Osteoblast (primary cell): ENCODE data around the gene RAD51B. TPM values are rescaled to one million over a fixed set of nuclear protein-coding genes. Genes with fewer than 3 reads are reported as not detected.

Source experiments
- DNase-seq: peaks from one replicate; pipeline ENCODE4 v3.0.0; 2011; ENCODE audit warnings: low spot score, mixed read lengths; ENCODE audit not compliant: insufficient read length; ENCODE audit errors: missing footprints
- H2AFZ ChIP-seq: 2 replicates; pipeline ENCODE4 v1.6.0; 2011; ENCODE audit warnings: mild to moderate bottlenecking, low read length
- H3K27ac ChIP-seq: 2 replicates; pipeline ENCODE4 v1.5.1; 2011; ENCODE audit warnings: mild to moderate bottlenecking, low read depth, low read length, moderate library complexity
- H3K27me3 ChIP-seq: 2 replicates; pipeline ENCODE4 v1.6.0; 2012; ENCODE audit warnings: mild to moderate bottlenecking, control low read depth, inconsistent platforms, low read length, moderate library complexity; ENCODE audit not compliant: insufficient read depth
- H3K36me3 ChIP-seq: 2 replicates; pipeline ENCODE4 v1.5.1; 2011; ENCODE audit warnings: mild to moderate bottlenecking, low read length, control low read depth, moderate library complexity; ENCODE audit not compliant: insufficient read depth
- H3K4me1 ChIP-seq: 2 replicates; pipeline ENCODE4 v1.5.1; 2011; ENCODE audit warnings: mild to moderate bottlenecking, low read length, control low read depth, moderate library complexity; ENCODE audit not compliant: insufficient read depth
- H3K4me2 ChIP-seq: 2 replicates; pipeline ENCODE4 v1.6.0; 2011; ENCODE audit warnings: mild to moderate bottlenecking, low read length; ENCODE audit not compliant: insufficient read depth
- H3K4me3 ChIP-seq: fragments of 200-600 bp; sonication (generic); 3 replicates; pipeline ENCODE4 v1.5.1; 2012; ENCODE audit warnings: mild to moderate bottlenecking, low read length, inconsistent platforms; ENCODE audit not compliant: insufficient read depth
- H3K79me2 ChIP-seq: 2 replicates; pipeline ENCODE4 v1.6.0; 2012; ENCODE audit warnings: mild to moderate bottlenecking, low read length, control low read depth, inconsistent platforms; ENCODE audit not compliant: insufficient read depth
- H3K9me3 ChIP-seq: 2 replicates; pipeline ENCODE4 v1.5.1; 2011; ENCODE audit warnings: low read depth, low read length, control low read depth
- H4K20me1 ChIP-seq: 2 replicates; pipeline ENCODE4 v1.6.0; 2012; ENCODE audit warnings: mild to moderate bottlenecking, low read length, control low read depth; ENCODE audit not compliant: insufficient read depth
- total RNA-seq: library from RNA; depleted of rRNA; stranded (reverse); fragments of >200 nt; gene quantifications from 2 replicates; pipeline ENCODE4 v1.2.3, GENCODE V29; 2012
- TF ChIP-seq, protein P1 (sequence below): IDR thresholded peaks from 2 replicates; pipeline ENCODE4 v1.5.1; 2011; ENCODE audit warnings: mild to moderate bottlenecking, low read depth, low read length, moderate library complexity; ENCODE audit errors: extremely low read depth

The RAD51B gene
- total RNA-seq, 1 donor = 13.8 TPM

DNA sequence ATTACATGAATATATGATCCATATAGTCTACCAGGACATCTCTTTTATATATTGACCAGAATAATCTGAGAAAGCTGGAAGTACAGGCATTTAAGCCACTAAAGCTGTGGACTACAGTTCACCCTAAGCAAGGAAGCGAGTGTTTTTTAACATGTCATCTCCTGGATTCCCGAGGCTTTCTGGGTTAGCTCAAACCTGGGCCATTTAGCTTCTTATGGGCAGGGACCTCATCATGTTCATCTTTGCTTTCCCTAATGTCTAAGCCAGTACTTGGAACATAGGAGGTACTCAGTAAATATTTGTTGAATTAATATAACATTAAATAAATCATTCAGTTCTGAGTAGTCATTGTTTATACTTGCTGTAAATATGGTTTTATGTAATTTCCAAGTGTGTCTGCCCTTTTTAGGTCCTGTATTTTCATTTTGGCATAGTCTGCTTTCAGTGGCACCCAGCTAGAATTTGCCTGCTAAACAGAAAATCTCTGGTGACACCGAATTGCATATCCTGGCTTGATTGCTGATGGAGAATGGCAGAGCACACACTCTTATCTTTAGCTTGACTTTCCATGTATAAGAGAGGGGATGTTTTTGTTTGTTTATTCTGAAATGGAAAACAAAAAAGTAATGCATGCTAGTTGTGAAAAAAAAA is 628.8 kb downstream of the RAD51B start:
- Histone ChIP-seq H3K79me2 (no peaks in the 10 kb centered on the region), H3K9me3 (no peaks in the 10 kb centered on the region), H3K27me3 (no peaks in the 10 kb centered on the region), H3K4me1 (peaks cover 24% of the 10 kb centered on the region), H3K36me3 (no peaks in the 10 kb centered on the region), H4K20me1 (no peaks in the 10 kb centered on the region), H3K27ac (no peak overlapping the region), H3K4me3 (no peak overlapping the region), H2AFZ (no peak overlapping the region), H3K4me2 (no peak overlapping the region)
- no peak for DNase-seq
- TF ChIP-seq, protein P1, sequence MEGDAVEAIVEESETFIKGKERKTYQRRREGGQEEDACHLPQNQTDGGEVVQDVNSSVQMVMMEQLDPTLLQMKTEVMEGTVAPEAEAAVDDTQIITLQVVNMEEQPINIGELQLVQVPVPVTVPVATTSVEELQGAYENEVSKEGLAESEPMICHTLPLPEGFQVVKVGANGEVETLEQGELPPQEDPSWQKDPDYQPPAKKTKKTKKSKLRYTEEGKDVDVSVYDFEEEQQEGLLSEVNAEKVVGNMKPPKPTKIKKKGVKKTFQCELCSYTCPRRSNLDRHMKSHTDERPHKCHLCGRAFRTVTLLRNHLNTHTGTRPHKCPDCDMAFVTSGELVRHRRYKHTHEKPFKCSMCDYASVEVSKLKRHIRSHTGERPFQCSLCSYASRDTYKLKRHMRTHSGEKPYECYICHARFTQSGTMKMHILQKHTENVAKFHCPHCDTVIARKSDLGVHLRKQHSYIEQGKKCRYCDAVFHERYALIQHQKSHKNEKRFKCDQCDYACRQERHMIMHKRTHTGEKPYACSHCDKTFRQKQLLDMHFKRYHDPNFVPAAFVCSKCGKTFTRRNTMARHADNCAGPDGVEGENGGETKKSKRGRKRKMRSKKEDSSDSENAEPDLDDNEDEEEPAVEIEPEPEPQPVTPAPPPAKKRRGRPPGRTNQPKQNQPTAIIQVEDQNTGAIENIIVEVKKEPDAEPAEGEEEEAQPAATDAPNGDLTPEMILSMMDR = no peak

DNA sequence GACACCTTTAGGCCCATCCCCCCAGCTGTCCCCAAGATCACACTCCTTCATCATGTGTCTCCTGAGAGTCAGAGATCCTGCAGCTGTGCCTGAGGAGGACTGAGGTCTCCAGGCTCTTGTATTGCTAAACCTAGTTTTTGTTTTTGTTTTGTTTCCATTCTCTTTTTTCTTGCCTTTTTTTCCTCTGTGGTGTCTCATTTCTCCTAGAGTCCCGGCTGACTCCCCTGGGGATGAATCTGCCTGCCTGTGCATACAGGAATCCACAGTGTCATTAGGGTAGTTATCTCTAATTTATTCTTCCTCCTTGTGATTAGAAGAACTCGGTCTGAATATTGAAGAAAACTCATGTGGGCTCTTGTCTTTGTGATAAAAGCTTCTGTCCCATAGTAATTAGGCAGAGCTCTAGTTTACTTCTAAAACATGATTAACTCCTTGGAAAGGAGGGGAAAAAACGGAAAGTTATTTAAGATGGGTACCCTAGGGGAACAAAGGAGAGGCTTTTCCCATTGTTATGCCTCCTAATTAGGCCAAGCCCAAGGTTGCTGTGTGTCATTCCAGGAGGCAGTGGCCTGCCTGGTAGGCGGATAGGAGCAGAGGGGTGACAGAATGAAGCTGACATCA is 630.1 kb downstream of the RAD51B start:
- Histone ChIP-seq H3K36me3 (no peaks in the 10 kb centered on the region), H3K79me2 (no peaks in the 10 kb centered on the region), H3K27me3 (no peaks in the 10 kb centered on the region), H4K20me1 (no peaks in the 10 kb centered on the region), H2AFZ (no peak overlapping the region), H3K4me2 (no peak overlapping the region), H3K9me3 (no peaks in the 10 kb centered on the region), H3K27ac (no peak overlapping the region), H3K4me3 (no peak overlapping the region), H3K4me1 (peaks cover 12% of the 10 kb centered on the region)
- no peak for DNase-seq
- TF ChIP-seq, protein P1 = no peak

DNA sequence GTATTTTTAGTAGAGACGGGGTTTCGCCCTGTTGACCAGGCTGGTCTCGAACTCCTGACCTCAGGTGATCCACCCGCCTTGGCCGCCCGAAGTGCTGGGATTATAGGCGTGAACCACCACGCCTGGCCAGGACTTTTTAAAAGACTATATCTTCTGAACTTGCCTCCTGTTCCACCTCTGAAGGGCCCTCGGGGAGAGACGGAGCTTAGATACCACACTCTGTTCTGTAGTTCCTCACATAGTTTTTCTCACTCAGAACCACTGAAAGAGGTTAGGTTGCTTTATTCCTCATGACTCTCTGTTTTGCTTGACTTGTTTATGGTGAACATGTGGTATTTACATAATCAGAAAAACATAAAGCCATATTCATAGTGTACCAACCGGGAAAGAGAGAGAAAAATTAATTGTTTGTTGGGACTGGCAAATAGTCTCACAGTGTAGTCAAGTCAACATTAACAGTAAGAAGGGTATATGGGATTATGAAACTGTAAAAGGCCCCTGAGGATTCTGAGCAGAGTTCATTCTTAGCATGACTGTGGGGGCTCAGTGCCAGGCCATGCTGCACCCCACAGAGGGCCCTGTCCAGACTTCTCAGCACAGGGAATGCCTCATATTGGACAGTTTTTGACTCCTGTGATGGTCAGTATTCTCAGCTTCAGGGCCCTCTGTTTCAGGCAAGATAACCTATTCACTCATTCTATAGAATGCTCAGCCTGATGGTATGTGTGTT is 631.0 kb downstream of the RAD51B start:
- no peaks in the 10 kb centered on the region for H3K36me3 ChIP-seq
- H3K27me3 ChIP-seq = no peaks in the 10 kb centered on the region
- peaks cover 5% of the 10 kb centered on the region for H3K4me1 ChIP-seq
- H3K27ac ChIP-seq = no peak overlapping the region
- no peak overlapping the region for H2AFZ ChIP-seq
- no peak overlapping the region for H3K4me2 ChIP-seq
- TF ChIP-seq, protein P1 = no peak
- no peak overlapping the region for H3K4me3 ChIP-seq
- no peak for DNase-seq
- H3K9me3 ChIP-seq = peaks cover 2% of the 10 kb centered on the region
- no peaks in the 10 kb centered on the region for H3K79me2 ChIP-seq
- H4K20me1 ChIP-seq = no peaks in the 10 kb centered on the region

DNA sequence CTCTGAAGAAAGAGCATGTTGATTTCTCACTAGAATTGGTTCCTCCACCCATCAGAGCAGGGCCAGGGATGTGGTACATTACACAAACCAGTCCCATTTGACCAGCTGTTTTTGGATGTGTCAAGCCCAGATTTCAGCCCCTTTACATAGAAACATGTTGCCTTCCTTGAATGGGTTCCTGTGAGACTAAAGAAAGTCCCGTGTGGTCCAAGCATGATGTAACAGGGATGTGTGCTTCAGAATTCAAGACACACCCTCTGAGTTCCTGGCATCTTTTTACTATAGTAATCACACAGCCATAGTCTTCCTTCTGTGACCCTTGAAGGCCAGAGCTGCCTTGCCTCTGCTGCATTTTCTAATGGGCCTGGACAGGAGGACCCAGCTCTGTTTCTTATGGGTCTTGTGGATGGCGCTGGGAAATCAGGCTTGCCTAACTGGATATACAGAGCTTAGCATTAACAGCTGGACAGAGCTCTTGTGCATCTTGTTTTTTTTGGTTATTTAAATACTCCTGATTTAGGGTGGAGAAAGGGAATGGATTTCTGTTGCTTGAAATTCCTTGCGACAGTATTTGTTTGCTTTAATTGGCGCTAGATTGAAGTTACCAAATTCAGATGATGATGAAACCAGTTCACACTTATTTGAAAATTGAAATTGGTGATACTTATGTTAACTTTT is 632.3 kb downstream of the RAD51B start:
- Histone ChIP-seq H3K4me2 (no peak overlapping the region), H4K20me1 (no peaks in the 10 kb centered on the region), H3K9me3 (peaks cover 2% of the 10 kb centered on the region), H3K4me1 (peaks cover 5% of the 10 kb centered on the region), H3K27me3 (no peaks in the 10 kb centered on the region), H3K27ac (no peak overlapping the region), H2AFZ (peak overlapping the region; percentile 8), H3K4me3 (no peak overlapping the region), H3K79me2 (no peaks in the 10 kb centered on the region), H3K36me3 (no peaks in the 10 kb centered on the region)
- DNase-seq = no peak
- TF ChIP-seq, protein P1 = no peak
